CD4-positive, alpha-beta T cell treated with Interleukin-4 for 4 hours (primary cell): ENCODE measurements around the gene NELL1.

Source experiments
- DNase-seq: peaks from one replicate; pipeline ENCODE4 v3.0.0-alpha.2; 2020

Gene NELL1

DNA sequence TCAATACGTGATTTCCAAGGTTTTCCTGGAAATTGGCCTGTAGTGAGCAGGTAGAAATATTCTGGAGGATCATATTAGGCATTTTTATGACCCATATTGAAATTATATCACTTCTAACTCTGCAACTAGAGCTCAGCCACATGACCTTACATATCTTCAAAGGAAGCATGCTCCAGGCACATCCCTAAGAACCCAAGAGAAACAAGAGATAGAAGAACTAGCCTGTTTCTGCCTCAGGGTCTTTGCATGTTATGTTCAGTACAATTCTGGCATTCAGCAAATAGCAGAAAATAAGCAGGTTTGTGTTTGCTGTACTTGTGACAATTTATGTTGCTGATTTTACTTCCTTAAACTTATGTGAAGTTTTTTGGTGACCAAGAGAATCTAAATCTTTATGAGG lies 859.8 kb downstream of the NELL1 start:
- DNase-seq = no peak

DNA sequence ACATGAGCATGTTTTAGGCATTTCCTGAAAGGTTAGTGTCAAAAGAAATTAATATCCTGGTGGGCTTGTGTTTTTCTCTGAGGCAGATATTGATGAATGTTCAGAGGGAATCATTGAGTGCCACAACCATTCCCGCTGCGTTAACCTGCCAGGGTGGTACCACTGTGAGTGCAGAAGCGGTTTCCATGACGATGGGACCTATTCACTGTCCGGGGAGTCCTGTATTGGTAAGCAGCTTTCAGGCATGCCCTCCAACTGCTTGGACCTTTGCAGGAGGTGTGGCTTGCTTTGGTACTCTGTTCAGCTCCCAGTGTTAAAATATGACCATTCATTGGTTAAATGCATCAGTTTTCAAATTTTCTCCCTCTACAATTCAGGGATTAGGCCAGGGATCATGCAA lies 864.9 kb downstream of the NELL1 start:
- no peak for DNase-seq

DNA sequence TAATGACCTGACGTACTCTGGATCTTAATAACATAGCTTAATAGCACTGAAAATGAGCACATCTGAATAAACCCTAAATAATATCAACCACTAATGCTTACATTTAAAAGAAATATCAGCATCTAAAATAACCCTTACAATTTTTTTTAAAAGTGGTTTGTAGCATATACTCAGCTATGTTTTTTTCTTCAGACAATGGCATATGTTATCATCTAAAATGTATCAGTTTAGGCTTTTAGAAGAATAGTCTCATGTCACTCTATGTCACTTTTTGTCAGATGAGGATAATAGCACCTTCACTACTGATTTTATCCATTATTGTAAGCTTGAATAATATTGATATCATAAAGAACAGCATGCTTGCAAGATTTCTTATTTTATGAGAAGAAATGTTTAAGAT lies 868.6 kb downstream of the NELL1 start:
- DNase-seq = no peak

DNA sequence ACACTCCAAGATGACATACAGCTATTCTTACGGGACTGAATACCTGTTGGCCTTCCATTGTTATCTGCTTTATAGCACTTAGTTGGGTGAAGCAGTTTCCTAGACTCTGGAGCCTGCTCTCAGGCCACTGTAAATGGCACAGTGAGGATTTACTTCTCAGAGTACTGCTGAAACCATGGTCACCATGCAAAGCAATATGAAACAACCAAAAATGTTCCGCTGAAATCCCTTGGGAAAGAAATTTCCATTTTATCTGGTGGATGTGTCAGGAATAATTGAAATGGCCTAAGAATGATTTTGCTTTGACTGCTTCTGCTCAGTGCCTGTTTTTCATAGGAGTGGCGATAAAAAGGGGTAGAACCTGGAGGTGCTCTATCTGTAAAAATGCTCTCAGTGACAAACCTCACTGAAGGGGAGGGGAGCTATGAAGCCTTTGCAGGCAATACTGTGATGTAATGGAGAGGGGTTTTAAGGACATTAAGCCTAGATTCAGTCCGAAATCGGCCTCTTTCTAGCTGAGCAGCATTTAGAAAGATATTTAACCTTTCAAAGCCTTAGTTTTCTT lies 871.9 kb downstream of the NELL1 start:
- DNase-seq = no peak

DNA sequence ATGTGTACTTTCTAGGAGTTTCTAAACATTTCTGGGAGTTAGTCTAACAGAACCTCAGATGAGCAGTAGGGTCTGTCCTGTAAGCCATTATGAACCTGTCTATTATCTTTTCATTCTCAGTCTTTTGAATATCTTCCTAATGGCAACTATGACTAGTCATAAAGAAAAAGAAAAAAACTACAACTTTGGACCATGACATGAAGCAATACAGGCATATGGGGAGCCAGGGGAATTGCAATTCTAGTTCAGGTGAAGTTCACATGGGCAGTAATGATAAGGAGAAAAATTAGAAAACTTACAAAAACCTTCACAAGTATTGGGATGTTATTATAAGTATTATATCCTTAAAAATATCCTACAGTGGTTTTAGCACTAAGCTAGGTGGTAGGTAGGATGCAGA lies 874.5 kb downstream of the NELL1 start:
- DNase-seq = no peak

DNA sequence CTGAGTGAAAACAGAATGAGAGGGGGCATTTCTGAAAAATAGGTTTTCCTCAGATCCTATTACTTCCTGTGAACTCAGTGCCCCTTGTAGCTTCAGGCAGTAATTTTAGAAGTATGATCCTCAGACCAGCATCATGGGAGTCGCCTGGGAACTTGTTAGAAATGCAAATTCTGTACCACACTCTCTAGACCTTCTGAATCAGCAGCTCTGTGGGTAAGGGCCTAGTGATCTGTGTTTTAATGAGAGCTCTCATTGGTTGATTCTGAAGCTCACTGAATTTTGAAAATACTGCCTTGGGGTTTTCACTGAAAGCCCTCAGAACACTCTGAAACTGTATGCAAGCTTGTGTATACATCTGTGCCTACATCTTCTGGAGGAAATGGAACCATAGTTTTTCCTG lies 876.3 kb downstream of the NELL1 start:
- DNase-seq = no peak

DNA sequence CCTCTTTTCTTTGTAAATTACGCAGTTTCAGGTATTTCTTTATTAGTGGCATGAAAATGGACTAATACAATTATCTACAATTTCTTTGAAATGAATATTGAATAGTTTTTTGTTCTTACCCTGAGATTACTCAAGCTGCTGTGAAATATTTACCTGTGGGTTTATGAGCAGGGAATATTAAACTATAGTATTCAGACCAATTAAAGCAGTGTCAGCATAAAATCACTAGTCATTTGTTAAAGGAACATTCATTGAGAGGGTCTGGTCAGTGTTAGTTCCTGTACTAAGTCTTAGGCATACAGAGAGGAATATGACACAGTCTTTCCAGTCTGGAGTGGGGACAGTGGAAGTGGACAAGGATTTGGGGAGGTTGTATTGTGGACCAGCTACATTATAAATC lies 877.3 kb downstream of the NELL1 start:
- no peak for DNase-seq

DNA sequence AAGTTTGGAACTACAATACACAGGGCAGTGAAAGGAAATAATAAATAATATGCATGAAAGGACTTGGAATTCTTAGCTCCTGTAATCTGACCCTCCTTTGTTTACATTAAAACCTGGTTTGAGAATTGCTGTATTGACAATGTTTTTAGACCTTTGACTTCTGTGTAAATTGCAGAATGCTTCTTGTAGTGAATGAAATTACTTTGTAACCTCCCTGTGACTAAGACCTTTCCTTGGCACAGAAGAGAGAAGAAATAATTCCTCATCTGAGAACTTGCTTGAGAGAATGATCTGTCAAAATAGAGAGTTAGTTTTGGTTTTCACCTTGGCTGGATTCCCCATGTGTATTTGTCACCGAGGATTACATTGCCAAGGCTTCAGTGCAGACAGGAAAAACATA lies 883.5 kb downstream of the NELL1 start:
- no peak for DNase-seq

DNA sequence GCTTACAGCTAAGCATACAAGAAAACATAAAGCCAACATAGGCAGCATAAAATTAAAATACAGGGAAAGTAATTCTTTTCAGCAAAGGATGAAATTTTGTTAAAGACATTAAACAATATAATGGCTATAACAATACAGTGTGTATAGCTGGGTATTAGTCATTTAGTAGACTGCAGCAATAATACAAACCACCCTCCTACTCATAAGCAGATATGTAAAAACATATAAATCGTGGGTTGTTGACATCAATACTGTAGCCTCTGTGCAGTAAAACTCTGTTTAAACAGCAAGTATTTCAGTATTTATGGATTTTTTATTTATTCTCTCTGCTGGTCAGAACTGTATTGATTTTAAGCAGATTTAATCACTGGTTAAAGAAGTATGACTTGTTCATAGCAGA lies 884.4 kb downstream of the NELL1 start:
- DNase-seq = no peak

DNA sequence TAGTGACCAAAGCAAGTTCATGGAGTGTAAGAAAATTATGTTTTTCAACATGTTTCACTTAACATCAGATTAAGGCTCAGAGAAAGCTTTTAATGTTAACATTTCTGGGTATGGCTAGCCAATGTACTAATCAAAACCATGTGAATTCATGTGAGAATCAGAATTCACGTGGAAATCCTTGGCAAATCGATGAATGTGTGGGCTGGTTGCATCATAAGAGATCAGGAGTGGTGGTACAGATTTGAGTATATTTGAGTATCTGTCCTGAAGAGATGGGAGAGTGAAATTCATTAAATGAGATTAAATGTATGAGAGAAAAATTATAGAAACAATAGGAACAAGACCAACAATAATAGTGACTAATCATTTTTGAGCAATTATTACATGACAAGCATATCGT lies 884.9 kb downstream of the NELL1 start:
- DNase-seq = no peak

DNA sequence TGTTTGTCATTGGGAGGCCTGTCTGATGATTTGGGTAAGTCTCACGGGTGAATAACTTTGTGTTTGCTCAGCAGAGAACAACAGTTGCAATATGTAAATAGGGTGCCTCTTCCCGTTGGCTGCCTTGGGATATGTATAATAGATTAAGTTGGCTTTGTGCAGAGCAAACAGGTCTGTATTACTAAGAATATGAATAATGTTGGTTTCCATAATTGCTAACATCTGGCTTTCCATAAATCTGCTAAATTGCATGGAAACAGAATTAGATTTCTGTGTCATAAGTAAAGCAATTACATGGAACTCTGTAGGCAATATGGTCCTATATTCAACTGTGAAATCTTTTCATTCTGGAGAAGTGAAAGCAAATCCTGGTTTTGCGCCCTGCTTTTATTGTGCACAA lies 887.5 kb downstream of the NELL1 start:
- no peak for DNase-seq

DNA sequence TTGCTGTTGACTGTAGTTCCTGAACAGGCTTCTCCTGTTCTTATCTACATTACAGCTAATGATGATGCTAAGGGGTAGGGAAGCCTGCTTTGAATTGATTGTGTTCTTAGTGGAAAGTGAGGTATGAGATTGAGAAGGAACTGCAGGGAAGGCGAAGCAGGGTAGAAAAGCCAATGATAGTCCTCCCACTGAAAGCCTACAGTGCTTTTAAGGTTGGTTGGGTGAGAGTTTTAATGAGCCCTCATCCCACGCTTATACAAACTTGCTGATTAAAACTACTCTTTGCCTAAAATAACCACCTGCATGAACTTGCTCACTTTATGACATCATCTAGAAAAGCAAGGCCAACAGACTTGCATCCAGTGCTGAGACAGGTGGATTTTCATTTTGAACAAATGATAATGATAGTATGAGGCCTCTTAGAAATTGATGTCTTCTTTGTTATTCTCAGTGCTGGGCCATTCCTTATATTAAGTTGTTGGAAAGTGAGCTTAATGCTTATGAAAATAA lies 891.1 kb downstream of the NELL1 start:
- DNase-seq = no peak

DNA sequence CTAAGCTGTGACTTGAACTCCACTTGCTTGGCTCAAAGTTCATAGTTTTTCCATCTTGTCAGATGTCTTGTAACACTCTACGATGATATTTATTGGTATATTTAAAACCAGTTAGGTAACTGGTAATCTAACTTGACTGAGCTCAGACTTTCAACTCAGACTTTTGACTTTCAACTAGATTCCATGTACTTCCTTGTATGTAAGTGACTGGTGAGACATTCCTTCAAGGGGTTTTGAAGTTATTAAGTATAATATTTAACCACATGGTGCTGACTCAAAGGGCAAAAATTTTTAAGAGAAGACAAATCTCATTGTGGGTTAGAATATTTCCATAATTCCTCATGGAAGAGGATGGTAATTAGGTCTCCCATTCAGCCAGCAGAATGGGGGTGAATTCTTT lies 892.2 kb downstream of the NELL1 start:
- no peak for DNase-seq

DNA sequence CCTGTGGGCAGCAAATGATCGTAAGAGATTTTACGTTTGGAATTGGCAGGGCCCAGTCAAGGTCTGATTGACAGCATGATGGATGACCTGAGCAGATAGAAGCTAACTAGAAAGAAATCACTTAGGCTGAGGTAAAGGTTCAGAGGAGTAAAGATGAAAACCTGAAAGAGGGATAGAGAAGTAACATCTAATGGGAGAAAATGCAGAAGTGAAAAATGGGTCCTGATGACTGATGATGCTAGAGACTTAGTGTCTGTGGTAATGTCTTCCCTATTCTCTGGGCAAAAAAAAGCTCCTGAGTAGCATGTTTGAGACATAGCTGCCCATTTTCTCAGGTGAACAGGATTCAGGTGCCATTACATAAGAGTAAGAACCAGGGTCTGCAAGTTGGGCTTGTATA lies 894.7 kb downstream of the NELL1 start:
- no peak for DNase-seq

DNA sequence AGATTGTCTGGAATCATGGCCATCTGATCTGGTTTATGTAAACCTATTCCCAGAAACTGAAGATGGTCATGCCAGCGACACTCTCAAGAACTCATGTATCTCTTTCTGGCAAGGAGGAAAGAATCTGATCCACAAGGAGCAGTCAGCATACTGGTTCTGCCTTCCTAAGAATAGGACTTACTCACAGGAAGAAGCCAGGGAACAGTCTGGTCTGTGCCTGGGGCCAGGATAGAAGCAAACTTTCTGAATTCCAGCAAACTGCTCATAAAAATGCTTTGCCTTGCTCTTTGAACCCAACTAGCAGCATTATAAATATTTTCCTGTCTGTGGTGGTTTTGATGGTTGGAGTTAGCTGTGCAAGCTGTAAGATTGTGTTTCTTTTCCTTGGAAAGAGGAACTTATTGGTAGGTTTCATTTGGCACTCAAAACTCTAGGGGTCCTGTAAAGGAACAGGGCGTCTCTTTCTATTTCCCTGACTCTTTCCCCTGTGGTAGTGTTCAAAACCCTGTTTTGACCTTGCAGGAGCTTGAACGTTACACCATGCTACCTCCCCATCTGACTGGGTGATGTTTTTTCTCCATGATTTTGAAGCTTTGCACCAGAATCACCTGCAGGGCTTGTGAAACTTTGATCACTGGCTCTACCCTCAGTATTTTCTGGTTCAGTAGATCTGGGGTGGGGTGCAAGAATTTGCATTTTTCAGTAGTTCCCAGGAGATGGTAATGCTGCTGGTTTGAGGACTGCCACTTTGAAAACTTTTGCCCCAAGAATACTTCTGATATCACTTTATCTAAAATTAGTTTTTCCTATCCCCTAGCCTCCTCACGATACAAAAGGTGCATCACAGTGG lies 895.7 kb downstream of the NELL1 start:
- no peak for DNase-seq

DNA sequence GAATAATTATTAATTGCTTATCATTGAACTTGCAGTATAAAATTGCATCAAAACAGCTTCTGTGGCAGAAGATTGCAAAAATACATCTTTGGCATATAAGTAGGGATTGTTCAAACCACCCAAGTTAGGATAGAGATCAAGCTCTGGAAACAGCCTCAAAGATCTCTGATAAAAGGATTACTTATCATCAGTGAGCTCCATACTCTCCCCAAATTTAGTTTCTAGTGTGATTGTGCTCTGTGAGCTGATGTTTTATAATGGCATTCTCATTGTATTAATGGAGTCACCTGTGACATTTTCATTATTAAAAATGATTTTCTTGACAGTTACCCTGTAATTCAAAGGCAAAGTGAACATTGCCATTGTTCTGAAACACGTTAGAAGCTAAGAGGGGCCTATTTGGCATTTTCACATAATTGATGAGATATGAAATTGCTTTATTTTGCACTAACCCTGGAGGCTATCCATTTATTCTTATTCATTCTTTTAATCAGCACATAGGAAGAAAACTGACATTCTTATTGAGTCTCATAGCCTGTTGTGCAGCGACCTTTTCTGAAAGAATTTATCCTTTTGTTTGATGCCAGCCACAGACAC lies 897.2 kb downstream of the NELL1 start:
- no peak for DNase-seq

DNA sequence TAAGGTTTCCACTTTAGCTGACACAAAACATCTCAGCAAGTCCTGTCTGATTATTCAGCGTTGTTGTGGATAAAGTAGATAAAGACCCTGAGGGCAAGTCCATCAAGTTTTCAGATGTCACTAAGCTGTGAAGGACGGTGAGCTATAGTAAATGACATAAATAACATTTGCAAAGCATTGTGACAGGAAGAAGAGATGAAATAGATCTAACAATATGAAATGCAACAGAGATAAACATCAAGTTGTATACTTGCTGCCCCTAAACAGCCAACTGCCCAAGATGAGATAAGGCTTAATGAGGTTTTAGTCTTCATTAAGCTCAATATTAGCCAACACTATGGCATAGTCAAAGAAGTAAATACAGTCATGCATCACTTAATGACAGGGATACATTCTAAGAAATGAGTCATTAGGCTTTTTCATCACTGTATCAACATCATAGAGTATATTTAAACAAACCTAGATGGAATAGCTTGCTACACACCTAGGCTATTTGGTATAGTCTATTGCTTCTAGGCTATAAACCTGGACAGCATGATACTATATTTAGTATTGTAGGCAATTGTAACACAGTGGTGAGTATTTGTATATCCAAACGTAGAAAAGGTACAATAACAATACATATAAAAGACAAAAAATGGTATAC lies 898.4 kb downstream of the NELL1 start:
- DNase-seq = no peak

DNA sequence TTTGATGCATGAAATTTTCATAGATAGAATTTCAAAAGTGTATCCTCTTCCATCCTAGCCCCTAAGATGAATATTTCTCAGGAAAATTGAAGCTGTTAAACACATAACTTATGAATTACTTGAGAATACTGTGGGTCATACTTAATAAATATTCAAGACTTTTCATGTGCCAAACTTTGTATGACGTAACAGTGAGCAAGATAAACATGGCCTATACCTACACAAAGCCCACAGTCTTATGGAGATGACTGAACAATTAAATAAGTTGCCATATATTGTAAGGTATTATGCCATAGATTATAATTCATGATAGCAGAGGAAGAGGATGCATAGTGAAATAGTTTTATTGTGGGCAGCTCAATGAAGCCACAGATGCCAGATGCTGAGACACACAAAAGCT lies 902.8 kb downstream of the NELL1 start:
- no peak for DNase-seq

DNA sequence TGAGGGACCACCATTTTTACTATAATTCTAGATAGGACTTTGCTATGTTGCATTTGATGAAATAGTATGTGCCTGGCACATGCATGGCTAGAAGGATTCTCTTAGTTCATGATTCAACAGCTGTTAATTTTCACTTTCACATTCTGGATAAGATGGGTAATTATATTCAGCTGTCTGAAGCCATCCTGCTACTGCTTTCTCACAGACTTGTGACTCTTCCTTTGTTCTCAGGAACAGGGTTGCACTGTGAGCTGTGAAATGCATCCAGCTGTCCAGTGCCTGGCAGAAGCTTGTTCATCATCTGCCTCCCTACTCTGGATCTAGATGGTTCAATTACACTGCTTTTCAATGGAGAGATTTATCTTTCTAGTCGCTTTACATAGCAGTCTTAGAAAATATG lies 913.4 kb downstream of the NELL1 start:
- DNase-seq = no peak

DNA sequence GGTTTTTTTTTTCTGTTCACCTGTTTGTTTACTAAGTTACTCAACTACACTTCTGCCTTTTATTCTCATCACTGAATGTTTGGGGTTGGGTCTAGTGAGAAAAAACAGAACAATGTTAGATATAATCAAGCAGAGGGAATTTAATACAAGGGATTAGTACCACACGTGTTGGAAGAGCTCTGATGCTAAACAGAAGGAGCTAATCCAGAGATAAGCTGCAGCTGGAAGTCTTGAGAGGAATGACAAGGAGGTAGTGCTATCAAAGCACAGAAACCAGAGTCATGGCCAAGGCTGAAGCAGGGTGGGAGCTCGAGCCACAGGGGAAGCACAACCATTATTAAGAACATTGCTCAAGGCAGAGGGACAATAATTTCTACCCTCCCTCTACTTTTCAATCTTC lies 919.4 kb downstream of the NELL1 start:
- DNase-seq = no peak

DNA sequence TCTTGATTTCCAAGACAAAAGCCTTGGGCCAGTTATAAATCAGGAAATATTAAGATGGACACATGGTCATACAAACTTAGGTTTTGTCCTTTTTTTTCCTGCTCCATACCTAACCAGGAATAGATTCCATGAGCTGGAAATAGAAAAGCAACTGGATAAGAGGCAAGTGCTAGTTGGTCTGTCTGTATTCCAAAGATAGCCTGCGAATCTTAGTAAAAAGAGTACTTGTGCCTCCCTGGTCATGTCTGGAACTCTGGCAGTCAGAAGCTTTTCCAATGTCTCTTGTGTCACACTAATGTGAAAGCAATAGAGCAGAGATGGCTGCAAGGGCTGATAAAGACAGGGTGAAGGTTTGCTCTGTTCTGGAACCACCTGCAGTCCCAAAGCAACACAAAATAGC lies 933.3 kb downstream of the NELL1 start:
- DNase-seq = no peak

DNA sequence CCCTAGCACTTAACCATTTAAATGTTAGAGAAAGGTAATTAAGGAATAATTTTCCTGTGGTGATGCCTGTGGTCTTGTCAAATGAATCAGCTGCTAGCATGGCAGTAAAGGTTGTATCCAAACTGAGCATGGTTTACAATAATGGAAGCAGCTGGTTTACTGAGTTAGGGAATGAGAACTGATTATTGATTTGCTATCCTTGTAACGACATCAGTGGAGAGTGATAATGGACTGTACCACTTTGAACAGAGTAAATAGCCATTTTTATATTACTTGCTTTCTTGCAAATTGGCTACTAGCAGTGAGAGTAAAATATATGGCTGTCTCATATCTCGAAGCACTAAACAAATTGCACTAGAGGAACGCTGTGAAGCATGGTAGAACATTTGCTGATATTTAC lies 934.5 kb downstream of the NELL1 start:
- no peak for DNase-seq

DNA sequence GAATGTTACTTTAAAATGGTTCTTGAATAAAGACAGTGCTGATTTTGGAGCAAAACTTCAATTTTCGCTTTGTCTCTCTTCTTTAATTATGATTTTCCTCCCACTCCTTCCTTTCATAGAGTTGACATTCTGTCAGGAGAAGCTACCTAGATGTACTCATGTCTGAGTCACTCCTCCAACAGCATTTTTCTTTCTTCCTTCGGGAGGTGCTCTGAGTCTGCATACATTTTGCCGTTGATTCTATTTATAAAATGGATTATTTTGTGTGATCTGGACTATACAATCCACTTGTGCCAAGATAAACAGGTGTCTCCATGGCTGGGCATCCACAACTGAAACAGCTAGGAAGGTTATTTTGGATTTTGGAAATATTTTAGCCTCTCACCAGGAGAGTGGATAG lies 935.2 kb downstream of the NELL1 start:
- DNase-seq = no peak

DNA sequence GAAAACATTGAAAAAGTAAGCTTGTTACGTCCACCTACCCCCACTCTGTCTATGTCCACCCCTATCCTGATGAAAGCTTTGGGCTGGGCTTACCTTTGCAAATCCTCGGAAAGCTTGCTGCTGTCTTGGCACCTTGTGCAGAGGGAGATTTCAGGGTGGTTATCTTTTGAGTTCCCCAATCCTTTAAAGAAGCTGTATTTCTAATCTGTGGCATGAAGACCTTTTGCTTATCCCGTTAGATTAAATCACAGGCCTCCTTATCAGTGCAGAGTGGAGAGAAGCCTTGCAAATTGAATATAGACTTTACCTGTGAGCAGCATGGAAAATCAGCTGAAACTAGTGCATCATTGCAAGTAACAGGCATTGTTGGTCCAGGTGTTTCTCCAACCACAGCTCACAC lies 942.9 kb downstream of the NELL1 start:
- DNase-seq = no peak
